Cardiac fibroblast (primary cell): Measurements from ENCODE around the gene SDC3.
A peak's percentile ranks its signal among the peaks of the same experiment; 100 is the strongest.

Source experiments
- DNase-seq, 2 donors: peaks; one replicate each; pipeline versions ENCODE4 v3.0.0 to v3.0.0-alpha.2; 2010; ENCODE audit warnings: low read depth in 2 of 2
- H3K4me3 ChIP-seq, 2 donors: replicated peaks in 1 of 2; 1 replicate in 1 of 2; 2 replicates in 1 of 2; pipeline ENCODE4 v1.5.1; 2011; ENCODE audit warnings: low read depth in 2 of 2, low read length in 2 of 2, mild to moderate bottlenecking in 2 of 2, moderate library complexity in 1 of 2
- TF ChIP-seq, protein P1 (sequence below): IDR thresholded peaks from one replicate; pipeline ENCODE4 v1.5.1; 2011; ENCODE audit warnings: low read depth, mild to moderate bottlenecking, low read length, inconsistent platforms

Gene SDC3

DNA sequence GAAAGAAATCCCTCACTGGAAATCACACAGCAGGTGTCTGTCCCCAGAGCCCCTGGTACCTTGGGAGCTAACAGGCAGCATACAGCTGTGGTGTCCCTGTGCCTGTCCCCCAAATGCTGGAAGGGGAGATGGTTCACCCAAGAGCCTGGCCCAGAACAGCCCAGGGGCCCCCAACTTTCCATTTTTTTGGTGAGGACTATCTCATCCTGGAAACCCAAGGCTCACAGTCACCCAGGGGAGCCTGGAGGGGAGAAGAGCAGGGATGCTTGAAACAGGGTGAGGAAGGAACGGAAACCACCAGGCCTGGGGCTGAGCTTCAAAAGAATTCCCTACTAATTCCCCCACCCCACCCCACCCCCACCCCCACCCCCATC lies 3.6 kb downstream of the SDC3 start:
- no peak overlapping the region for H3K4me3 ChIP-seq
- DNase-seq, result no peak
- TF ChIP-seq, protein P1, sequence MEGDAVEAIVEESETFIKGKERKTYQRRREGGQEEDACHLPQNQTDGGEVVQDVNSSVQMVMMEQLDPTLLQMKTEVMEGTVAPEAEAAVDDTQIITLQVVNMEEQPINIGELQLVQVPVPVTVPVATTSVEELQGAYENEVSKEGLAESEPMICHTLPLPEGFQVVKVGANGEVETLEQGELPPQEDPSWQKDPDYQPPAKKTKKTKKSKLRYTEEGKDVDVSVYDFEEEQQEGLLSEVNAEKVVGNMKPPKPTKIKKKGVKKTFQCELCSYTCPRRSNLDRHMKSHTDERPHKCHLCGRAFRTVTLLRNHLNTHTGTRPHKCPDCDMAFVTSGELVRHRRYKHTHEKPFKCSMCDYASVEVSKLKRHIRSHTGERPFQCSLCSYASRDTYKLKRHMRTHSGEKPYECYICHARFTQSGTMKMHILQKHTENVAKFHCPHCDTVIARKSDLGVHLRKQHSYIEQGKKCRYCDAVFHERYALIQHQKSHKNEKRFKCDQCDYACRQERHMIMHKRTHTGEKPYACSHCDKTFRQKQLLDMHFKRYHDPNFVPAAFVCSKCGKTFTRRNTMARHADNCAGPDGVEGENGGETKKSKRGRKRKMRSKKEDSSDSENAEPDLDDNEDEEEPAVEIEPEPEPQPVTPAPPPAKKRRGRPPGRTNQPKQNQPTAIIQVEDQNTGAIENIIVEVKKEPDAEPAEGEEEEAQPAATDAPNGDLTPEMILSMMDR, result no peak

DNA sequence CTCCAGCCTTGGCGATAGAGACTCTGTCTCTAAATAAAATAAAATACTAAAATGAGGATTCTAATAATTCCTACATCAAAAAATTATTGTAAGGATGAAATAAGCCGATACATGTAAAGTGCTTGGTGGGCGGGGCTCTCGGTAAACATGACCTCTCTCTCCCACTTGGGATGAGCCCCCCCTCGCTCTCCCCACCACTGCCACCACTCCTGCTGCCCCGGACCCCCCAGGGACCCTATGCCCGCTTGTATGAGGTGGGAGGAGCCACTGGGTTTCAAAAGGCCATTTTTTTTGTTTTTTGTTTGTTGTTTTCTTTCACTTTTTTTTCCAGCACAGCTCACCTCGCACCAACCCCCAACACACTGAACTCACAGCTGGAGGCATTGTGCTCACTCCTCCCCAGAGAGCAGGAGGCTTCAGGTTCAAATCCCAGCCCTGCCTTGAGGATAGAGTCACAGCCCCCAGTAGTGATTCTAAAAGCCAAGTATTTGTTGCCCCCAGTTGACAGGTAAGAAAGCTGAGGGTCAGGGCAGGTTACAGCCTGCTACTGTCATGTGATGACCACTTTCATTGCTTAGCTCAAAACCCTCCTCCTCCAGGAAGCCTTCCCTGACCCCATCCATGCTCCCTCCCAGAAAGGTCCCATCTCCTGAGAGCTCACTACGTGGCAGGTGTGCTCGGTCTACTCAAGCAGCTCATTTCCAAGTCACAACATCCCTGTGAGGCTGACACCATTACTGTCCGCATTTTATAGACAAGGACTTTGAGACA lies 4.2 kb downstream of the SDC3 start:
- TF ChIP-seq, protein P1, result no peak
- H3K4me3 ChIP-seq, result no peak overlapping the region
- DNase-seq, result no peak

DNA sequence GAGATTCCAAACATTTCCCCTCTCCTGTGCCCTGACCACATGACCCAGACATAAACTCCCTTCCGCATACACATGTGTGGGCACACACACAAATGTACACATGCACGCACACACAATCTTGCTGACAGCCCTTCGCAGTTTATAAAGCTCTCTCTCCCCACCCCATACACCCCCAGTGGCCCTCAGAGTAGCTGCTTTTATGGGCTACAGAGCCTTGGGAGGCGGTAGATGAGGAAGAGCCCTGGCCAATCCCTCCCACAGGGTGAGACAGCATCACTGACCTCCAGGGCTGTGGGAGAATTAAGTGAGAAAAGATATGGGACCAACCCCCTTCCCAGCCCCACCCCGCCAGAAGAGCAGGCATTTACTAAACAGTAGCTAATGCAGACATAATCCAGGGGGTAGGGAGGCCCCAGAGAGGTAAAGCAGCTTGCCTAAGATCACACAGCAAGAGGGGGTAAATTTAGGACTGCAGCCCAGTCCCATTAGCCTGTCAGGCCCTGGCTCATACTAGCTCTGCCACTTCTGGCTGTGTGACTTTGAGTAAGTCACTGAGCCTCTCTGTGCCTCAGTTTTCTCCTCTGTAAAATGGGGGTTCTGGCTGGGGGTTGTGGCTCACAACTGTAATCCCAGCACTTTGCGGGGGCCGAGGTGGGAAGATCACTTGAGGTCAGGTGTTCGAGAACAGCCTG lies 5.1 kb downstream of the SDC3 start:
- H3K4me3 ChIP-seq, result no peak overlapping the region
- TF ChIP-seq, protein P1, result no peak
- DNase-seq, result peak in 1 of 2 donors; percentile 50

DNA sequence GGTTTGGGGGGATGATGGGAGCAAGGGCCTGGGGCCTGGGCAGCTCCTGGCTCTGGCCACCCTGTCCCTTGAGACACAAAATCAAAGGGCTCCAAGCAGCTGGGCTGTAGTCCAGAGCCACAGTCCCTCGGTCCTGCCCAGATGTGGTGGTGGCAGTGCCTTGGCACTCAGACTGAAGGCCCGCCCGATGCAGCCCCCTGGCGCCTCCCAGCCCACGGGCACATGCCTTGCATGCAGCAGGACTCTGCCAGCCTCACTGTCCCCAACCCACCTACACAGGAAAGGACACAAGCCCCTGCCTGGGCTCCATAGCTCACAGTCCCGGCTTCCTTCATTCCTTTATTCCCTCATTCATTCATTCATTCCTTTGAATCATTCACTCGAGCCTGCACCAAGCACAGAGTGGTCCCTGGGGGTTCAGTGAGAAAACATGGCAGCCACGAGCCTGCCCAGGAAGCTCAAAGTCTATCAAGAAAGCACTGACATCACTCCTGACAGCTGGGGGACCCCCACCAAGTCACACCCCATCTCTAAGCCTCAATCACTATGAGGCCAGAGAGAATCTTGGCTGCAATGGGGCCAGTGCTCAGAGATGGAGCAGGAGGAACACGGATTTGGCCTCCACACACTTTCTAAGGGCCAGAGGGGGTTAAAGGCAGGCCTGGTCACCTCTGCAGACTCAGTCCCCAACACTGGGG lies 5.8 kb downstream of the SDC3 start:
- no peak overlapping the region for H3K4me3 ChIP-seq
- no peak for DNase-seq
- TF ChIP-seq, protein P1, result no peak

DNA sequence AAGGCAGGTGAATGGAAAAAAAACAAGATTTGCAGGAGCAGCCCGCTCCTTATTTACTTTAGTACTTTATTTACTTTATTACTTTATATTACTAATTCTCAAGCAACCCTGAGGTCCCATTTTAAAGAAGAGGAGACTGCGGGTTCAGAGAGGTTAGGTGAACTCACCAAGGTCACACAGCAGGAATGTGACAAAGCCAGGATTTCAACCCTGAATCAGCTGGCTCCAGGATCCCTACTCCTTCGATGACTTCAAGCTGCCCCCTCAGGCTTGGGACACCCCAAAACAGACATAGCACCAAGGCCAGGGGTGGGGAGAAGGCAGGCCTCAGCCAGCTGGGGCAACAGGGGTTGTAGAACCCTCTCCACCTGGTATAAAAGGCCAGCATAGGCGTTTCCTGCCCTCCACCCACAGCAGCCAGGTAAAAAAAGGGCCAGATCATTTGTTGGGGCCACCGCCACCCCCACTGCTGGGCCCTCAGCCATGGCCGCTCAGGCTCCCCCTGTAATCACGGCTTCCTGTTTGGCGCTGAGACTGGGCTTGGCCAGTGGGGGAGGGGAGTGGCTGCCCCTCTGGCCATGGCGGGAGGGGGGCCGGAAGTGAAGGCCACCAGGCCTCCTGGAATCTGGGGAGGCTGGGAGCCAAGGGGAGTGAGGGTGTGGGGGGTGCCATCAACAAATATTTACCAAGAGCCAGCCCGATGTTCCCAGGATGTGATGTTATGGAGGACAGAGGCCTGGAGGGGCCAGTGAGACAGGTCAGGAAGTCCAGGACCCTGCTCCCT lies 6.6 kb downstream of the SDC3 start:
- DNase-seq, result peak; percentile 25 to 75
- TF ChIP-seq, protein P1, result no peak
- H3K4me3 ChIP-seq, result no peak overlapping the region

DNA sequence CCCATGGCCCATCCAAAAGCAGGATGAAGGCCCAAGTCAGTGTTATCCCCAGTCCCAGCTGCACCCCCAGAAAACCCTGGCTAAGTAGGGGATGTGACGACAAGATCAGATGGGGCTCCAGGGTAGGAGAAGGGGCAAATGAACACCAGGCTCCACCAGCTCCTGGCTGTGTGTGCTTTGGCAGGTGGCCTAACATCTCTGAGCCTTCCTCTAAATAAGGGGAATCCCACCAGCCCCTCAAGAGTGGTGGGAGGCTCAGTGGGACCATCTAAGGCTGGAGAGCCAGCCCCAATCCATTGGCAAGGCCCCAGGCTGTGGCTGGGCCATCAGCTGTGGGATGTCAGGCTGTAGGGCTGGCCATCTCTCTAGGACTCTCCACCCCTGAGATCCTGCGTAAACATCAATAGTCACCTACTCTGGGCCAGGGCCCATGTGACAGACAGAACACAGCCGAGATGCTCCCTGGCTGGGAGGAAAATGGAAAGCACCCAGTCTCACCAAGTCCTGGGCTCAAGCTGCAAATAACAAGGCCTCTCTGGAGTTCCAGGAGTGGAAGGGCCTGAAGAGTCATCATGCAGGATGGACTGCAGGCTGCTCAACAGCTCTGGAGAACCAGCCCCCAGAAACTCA lies 7.5 kb downstream of the SDC3 start:
- H3K4me3 ChIP-seq, result no peak overlapping the region
- TF ChIP-seq, protein P1, result no peak
- DNase-seq, result no peak
